D721Med (cell line): Measurements from ENCODE around the gene UNC45B.
"Not testable (repeated sequence)": the region's sequence is repeated elsewhere in the genome, so short reads cannot be mapped to it uniquely, and the experiment has no call there.

Experiments
- DNase-seq: peaks from one replicate; pipeline ENCODE4 v3.0.0; 2011; ENCODE audit warnings: low spot score; ENCODE audit not compliant: insufficient read length
- FAIRE-seq: peaks from 2 replicates; lab custom pipeline; 2011; peaks lifted over from hg19 to GRCh38; lab: Jason Lieb, UNC
- TF ChIP-seq, protein P1 (sequence below): IDR thresholded peaks from 2 replicates; pipeline ENCODE4 v1.5.1; 2012; ENCODE audit warnings: mild to moderate bottlenecking, control low read depth; ENCODE audit not compliant: insufficient read depth; ENCODE audit errors: missing control alignments

Gene UNC45B

DNA sequence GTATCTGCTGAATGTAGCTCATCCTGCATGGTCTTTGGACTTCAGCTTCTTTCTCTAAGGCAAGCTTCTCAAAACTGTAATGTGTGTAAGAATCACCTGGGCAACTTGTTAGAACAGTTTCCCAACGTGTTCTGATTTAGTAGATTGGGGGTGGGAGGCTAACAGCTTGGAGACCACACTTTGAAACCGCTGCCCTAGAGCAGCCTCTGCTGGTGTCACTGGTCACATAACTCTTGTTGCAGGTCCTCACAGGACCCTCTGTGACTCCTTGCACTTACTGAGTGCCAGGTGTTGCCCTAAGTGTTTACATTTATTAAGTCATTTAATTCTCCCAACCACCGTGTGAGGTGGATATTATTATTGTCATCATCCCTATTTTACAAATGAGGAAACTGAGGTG is 36.7 kb downstream of the UNC45B start:
- DNase-seq, result no peak
- TF ChIP-seq, protein P1, sequence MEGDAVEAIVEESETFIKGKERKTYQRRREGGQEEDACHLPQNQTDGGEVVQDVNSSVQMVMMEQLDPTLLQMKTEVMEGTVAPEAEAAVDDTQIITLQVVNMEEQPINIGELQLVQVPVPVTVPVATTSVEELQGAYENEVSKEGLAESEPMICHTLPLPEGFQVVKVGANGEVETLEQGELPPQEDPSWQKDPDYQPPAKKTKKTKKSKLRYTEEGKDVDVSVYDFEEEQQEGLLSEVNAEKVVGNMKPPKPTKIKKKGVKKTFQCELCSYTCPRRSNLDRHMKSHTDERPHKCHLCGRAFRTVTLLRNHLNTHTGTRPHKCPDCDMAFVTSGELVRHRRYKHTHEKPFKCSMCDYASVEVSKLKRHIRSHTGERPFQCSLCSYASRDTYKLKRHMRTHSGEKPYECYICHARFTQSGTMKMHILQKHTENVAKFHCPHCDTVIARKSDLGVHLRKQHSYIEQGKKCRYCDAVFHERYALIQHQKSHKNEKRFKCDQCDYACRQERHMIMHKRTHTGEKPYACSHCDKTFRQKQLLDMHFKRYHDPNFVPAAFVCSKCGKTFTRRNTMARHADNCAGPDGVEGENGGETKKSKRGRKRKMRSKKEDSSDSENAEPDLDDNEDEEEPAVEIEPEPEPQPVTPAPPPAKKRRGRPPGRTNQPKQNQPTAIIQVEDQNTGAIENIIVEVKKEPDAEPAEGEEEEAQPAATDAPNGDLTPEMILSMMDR, result no peak
- FAIRE-seq, result no peak

DNA sequence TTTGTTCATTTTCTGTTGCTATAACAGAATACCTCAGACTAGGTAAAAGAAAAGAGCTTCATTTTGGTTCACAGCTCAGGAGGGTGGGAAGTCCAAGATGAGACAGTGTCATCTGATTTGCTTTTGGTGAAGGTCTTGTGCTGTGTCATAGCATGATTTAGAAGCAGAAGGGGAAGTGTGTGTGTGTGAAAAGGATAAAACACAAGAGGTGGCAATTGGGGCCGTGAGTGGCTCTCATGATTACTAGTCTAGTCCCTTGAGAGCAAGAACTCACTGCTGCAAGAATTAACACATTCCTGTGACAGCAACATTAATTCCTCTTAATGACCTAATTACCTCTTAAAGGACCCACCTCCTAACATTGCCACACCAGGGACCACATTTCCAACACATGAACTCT is 38.2 kb downstream of the UNC45B start:
- TF ChIP-seq, protein P1, result no peak
- FAIRE-seq (no peak), DNase-seq (no peak)

DNA sequence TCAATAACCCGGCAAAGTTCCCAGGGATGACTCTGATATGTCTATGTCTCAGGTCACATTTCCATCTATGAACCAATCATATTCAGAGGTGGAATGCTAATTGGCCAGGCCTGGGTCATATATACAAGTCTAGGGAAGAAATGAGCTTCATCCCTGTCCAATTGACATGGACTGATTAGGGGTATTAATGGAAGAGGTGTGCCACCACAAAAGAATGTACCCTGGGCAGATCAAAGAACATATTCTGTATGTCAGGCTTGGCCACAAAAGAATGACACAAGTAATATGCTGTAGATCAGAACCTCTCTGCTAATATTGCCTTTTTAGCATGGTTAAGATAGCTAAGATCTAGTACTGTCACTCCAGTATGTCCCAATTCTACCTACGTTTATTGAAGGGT is 39.9 kb downstream of the UNC45B start:
- TF ChIP-seq, protein P1, result no peak
- no peak for DNase-seq
- FAIRE-seq, result no peak

DNA sequence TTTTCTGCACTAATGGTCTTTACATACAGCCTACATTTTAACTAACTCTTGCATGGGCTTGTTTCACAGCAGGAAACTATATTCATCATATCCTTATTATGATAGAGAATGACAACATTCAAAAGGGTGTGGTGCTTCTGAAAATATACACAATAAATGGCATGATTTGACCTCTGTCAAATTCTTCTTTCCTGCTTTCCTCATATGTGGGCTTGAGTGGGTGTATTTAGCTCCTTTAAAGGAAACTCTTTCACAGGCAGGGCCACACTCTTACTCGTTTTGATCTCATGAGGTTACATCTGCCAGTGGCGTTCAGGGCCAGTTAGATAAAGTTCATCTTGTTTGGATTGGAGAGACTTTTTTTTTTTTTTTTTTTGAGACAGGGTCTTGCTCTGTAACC is 40.5 kb downstream of the UNC45B start:
- TF ChIP-seq, protein P1, result no peak
- no peak for FAIRE-seq
- no peak for DNase-seq

DNA sequence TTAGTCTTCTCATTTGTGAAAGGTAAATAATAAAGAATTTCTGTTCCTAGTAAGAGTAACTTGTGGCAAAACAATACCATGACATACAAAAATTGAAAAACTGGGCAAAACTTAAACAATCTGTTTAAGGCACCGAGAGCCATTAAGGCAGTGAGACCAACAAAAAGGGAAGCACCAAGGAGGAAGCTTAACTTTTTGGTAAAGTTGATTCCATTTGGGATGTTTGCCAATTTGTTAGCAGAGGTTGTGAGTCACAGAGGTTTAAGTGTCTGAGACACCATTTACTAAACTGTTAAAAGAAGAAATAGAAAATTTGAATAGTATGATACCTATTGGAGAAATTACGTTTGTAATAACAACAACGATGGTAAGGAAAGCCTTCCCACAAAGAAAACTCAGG is 41.7 kb downstream of the UNC45B start:
- TF ChIP-seq, protein P1, result no peak
- FAIRE-seq (no peak), DNase-seq (no peak)

DNA sequence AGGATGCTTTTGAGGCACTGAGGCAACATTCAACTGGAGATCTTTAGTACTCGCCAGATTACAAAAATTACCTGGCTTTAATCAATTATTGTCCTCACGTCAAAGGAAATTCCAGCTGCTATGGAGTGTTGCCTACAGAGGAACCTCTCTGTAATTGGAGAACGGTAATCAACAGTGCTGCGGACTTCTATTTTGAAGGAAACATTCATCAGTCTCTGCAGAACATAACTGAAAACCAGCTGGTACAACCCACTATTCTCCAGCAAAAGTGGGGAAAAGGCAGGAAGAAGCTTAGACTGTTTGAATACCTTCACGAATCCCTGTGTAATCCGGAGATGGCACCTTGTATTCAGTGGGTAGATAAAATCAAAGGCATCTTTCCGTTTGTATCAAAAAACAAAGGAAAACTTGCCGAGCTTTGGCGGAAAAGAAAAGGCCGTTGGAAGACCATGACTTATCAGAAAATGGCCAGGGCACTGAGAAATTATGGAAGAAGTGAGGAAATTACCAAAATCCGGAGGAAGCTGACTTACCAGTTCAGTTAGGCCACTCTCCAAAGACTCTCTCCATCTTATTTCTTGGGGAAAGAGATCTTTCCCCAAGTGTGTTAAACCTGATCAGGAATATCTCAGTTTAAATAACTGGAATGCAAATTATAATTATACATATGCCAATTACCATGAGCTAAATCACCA is 43.5 kb downstream of the UNC45B start:
- TF ChIP-seq, protein P1, result no peak
- DNase-seq (no peak), FAIRE-seq (no peak)

DNA sequence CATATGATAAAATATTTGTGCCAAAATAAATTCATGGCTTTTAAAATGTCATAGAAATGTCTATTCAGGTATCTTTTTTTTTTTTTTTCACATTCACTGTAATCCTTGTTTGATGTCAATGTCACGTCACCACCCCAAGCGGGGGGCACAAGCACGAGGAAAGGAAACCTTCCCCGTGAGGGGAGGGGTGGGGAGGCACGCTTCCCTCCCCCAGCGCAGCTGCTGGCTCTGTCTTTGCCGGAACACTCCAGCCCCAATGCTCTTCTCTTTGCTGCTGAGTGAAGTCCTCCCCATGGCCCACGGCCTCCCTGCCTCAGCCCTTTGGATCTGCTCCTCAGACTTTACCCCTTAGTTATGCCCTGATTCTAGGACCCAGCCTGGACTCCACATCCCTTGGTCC is 45.1 kb downstream of the UNC45B start:
- FAIRE-seq, result no peak

DNA sequence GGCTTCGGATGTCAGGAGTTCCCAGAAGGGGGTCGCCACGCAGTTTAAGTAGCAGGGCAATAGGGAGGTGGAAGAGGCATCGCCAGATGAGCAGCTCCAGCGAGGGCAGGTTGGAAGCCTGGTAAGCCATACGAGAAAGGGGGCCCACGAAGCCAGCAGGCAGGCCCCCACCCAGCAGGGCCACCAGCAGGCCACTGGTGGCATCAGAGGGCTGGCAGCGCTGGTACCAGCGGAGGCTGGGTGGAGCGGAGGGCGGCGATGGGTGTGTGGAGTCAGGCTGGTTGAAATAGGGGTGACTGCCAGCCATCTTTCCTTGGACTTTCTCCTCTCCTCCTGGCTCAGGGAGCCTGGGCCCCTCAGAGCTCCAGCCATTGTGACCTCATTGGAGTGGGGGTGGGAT is 46.4 kb downstream of the UNC45B start, which contains the start of gene SLC35G3:
TSS of gene SLC35G3 (minus strand) at position 393 of the 400 bp plus-strand sequence. CDS start at position 307, 86 bp downstream.
- FAIRE-seq, DNase-seq: not testable (repeated sequence)

More for the DNA sequence above, 45.1 kb downstream of the UNC45B start:
- DNase-seq, result no peak
- TF ChIP-seq, protein P1, result no peak

DNA sequence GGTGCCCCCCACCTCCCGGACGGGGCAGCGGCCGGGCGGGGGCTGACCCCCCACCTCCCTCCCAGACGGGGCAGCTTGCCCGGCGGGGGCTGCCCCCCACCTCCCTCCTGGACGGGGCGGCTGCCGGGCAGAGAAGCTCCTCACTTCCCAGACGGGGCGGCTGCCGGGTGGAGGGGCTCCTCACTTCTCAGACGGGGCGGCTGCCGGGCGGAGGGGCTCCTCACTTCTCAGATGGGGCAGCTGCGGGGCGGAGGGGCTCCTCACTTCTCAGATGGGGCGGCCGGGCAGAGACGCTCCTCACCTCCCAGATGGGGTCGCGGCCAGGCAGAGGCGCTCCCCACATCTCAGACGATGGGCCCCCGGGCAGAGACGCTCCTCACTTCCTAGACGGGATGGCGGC is 47.4 kb downstream of the UNC45B start:
- DNase-seq, FAIRE-seq: not testable (repeated sequence)

DNA sequence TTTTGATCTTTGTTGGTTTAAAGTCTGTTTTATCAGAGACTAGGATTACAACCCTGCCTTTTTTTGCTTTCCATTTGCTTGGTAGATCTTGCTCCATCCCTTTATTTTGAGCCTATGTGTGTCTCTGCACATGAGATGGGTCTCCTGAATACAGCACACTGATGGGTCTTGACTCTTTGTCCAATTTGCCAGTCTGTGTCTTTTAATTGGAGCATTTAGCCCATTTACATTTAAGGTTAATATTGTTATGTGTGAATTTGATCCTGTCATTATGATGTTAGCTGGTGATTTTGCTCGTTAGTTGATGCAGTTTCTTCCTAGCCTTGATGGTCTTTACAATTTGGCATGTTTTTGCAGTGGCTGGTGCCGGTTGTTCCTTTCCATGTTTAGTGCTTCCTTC is 55.0 kb downstream of the UNC45B start:
- not testable (repeated sequence) for FAIRE-seq

More for the DNA sequence above, 55.0 kb downstream of the UNC45B start:
- not testable (repeated sequence) for DNase-seq
